Measurements from ENCODE around the gene THAP11. TPM values are rescaled to one million over a fixed set of nuclear protein-coding genes. Genes with fewer than 3 reads are reported as not detected.

Gene THAP11
- total RNA-seq, 2 experiments from 2014 or later = 31.2 to 32.1 TPM

GRCh38 chr16:67814567-67814966 is 27.6 kb upstream of the THAP11 start:
- CTCF ChIA-PET = interaction anchor here (1.3 kb wide), 1 partner anchor 128 kb away, joined by 6 read pairs; no protein-coding TSS in a partner anchor
- TF ChIP-seq, protein P1, sequence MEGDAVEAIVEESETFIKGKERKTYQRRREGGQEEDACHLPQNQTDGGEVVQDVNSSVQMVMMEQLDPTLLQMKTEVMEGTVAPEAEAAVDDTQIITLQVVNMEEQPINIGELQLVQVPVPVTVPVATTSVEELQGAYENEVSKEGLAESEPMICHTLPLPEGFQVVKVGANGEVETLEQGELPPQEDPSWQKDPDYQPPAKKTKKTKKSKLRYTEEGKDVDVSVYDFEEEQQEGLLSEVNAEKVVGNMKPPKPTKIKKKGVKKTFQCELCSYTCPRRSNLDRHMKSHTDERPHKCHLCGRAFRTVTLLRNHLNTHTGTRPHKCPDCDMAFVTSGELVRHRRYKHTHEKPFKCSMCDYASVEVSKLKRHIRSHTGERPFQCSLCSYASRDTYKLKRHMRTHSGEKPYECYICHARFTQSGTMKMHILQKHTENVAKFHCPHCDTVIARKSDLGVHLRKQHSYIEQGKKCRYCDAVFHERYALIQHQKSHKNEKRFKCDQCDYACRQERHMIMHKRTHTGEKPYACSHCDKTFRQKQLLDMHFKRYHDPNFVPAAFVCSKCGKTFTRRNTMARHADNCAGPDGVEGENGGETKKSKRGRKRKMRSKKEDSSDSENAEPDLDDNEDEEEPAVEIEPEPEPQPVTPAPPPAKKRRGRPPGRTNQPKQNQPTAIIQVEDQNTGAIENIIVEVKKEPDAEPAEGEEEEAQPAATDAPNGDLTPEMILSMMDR (IDR thresholded peaks at IDR 0.05) = no peak
- Histone ChIP-seq H3K9me3 (ENCODE audit: control insufficient read depth in 1 of 2, insufficient read depth in 1 of 2, low read length in 2 of 2) (no peaks in the 10 kb centered on the region), H3K4me3 (ENCODE audit: low read length) (no peak overlapping the region), H3K36me3 (ENCODE audit: insufficient read depth, low read length) (no peaks in the 10 kb centered on the region), H3K4me1 (ENCODE audit: insufficient read depth, low read length) (peaks cover 7% of the 10 kb centered on the region), H3K27ac (ENCODE audit: low read depth in 1 of 2, low read length in 2 of 2) (no peak overlapping the region), H3K27me3 (ENCODE audit: control insufficient read depth in 1 of 2, insufficient read depth in 2 of 2, low read length in 2 of 2) (no peaks in the 10 kb centered on the region)
- POLR2A ChIA-PET = no interaction called here
- no peaks in the 10 kb centered on the region for H3K36me3 Mint-ChIP-seq (ENCODE audit: low read depth)
- peaks cover 7% of the 10 kb centered on the region for H3K4me1 Mint-ChIP-seq (ENCODE audit: low read depth)
- H3K9me3 Mint-ChIP-seq = no peaks in the 10 kb centered on the region
- ATAC-seq (ENCODE audit: poor library complexity) (no peak), DNase-seq (no peak)
- H3K27ac Mint-ChIP-seq = no peak overlapping the region
- no peak overlapping the region for H3K4me3 Mint-ChIP-seq
- H3K27me3 Mint-ChIP-seq = no peaks in the 10 kb centered on the region
- intact Hi-C loops (cut with DNase I, micrococcal nuclease) = loop anchor here in 1 of 2 experiments (2.0 kb wide), 1 partner anchor 114 kb away; no protein-coding TSS in a partner anchor

GRCh38 chr16:67820608-67821259 is 21.4 kb upstream of the THAP11 start:
- no peak overlapping the region for H3K4me3 ChIP-seq (ENCODE audit: low read length)
- POLR2A ChIA-PET = no interaction called here
- H3K9me3 ChIP-seq (ENCODE audit: control insufficient read depth in 1 of 2, insufficient read depth in 1 of 2, low read length in 2 of 2) = no peaks in the 10 kb centered on the region
- ATAC-seq (ENCODE audit: poor library complexity) = no peak
- Mint-ChIP-seq H3K9me3 (no peaks in the 10 kb centered on the region), H3K27ac (no peak overlapping the region), H3K4me3 (no peak overlapping the region), H3K36me3 (ENCODE audit: low read depth) (no peaks in the 10 kb centered on the region), H3K27me3 (no peaks in the 10 kb centered on the region), H3K4me1 (ENCODE audit: low read depth) (peaks cover 7% of the 10 kb centered on the region)
- H3K36me3 ChIP-seq (ENCODE audit: insufficient read depth, low read length) = no peaks in the 10 kb centered on the region
- intact Hi-C loops (cut with DNase I, micrococcal nuclease) = no loop called here
- peaks cover 7% of the 10 kb centered on the region for H3K4me1 ChIP-seq (ENCODE audit: insufficient read depth, low read length)
- DNase-seq = no peak
- no peaks in the 10 kb centered on the region for H3K27me3 ChIP-seq (ENCODE audit: control insufficient read depth in 1 of 2, insufficient read depth in 2 of 2, low read length in 2 of 2)
- TF ChIP-seq, protein P1 (IDR thresholded peaks at IDR 0.05) = no peak
- CTCF ChIA-PET = interaction anchor here (1.5 kb wide), 1 partner anchor 108 kb away, joined by 3 read pairs; no protein-coding TSS in a partner anchor
- no peak overlapping the region for H3K27ac ChIP-seq (ENCODE audit: low read depth in 1 of 2, low read length in 2 of 2)

GRCh38 chr16:67822511-67822910 is 19.6 kb upstream of the THAP11 start:
- H3K4me1 ChIP-seq (ENCODE audit: insufficient read depth, low read length) = no peaks in the 10 kb centered on the region
- H3K9me3 ChIP-seq (ENCODE audit: control insufficient read depth in 1 of 2, insufficient read depth in 1 of 2, low read length in 2 of 2) = no peaks in the 10 kb centered on the region
- intact Hi-C loops (cut with DNase I, micrococcal nuclease) = no loop called here
- no peak overlapping the region for H3K4me3 ChIP-seq (ENCODE audit: low read length)
- DNase-seq (no peak), ATAC-seq (ENCODE audit: poor library complexity) (no peak)
- peaks cover 6% of the 10 kb centered on the region for H3K36me3 ChIP-seq (ENCODE audit: insufficient read depth, low read length)
- H3K4me3 Mint-ChIP-seq = no peak overlapping the region
- no peaks in the 10 kb centered on the region for H3K36me3 Mint-ChIP-seq (ENCODE audit: low read depth)
- H3K27ac ChIP-seq (ENCODE audit: low read depth in 1 of 2, low read length in 2 of 2) = no peak overlapping the region
- no peaks in the 10 kb centered on the region for H3K27me3 Mint-ChIP-seq
- ChIA-PET POLR2A (no interaction called here), CTCF (no interaction called here)
- H3K27me3 ChIP-seq (ENCODE audit: control insufficient read depth in 1 of 2, insufficient read depth in 2 of 2, low read length in 2 of 2) = no peaks in the 10 kb centered on the region
- H3K4me1 Mint-ChIP-seq (ENCODE audit: low read depth) = no peaks in the 10 kb centered on the region
- no peaks in the 10 kb centered on the region for H3K9me3 Mint-ChIP-seq
- H3K27ac Mint-ChIP-seq = no peak overlapping the region
- TF ChIP-seq, protein P1 (IDR thresholded peaks at IDR 0.05) = no peak
